Measurements from ENCODE around the gene POU4F2. TPM values are rescaled to one million over a fixed set of nuclear protein-coding genes. Genes with fewer than 3 reads are reported as not detected.

Gene POU4F2
- total and polyA plus RNA-seq, 7 donors, result not detected

- no peaks in the 10 kb centered on the region for H3K36me3 ChIP-seq
- WGBS, 2 donors, result 3 to 4% methylated on average over 6 of the region's 6 CpGs
- H3K27ac ChIP-seq, result no peak overlapping the region
- H3K4me3 ChIP-seq, result no peak overlapping the region
- intact Hi-C loops (cut with DNase I), result no loop called here
- H3K9me3 ChIP-seq, result no peaks in the 10 kb centered on the region
- TF ChIP-seq CTCF (IDR thresholded peaks at IDR 0.05), result no peak
- no peak for TF ChIP-seq EP300 (IDR thresholded peaks at IDR 0.05)
- no peak for TF ChIP-seq POLR2A (IDR thresholded peaks at IDR 0.05)
- TF ChIP-seq POLR2AphosphoS5 (IDR thresholded peaks at IDR 0.05), result no peak
- peaks cover 10 to 99% (median 38%) of the 10 kb centered on the region in 3 donors for H3K27me3 ChIP-seq
- no peaks in the 10 kb centered on the region for H3K4me1 ChIP-seq
- no peak for DNase-seq
Observed at GRCh38 chr4:146645921-146646320, 7.2 kb downstream of the POU4F2 start.

- no peaks in the 10 kb centered on the region for H3K4me1 ChIP-seq
- no peaks in the 10 kb centered on the region for H3K36me3 ChIP-seq
- H3K9me3 ChIP-seq, result no peaks in the 10 kb centered on the region
- TF ChIP-seq EP300 (IDR thresholded peaks at IDR 0.05), result no peak
- no peak for TF ChIP-seq POLR2AphosphoS5 (IDR thresholded peaks at IDR 0.05)
- TF ChIP-seq POLR2A (IDR thresholded peaks at IDR 0.05), result no peak
- no peak for TF ChIP-seq CTCF (IDR thresholded peaks at IDR 0.05)
- no peak for DNase-seq
- 7 to 12% methylated on average over 13 of the region's 13 CpGs for WGBS, 2 donors
- no peak overlapping the region for H3K4me3 ChIP-seq
- H3K27me3 ChIP-seq, result peaks cover 10 to 97% (median 32%) of the 10 kb centered on the region in 3 donors
- intact Hi-C loops (cut with DNase I), result no loop called here
- H3K27ac ChIP-seq, result no peak overlapping the region
Observed at GRCh38 chr4:146646593-146647325, 8.1 kb downstream of the POU4F2 start.

GRCh38 chr4:146647615-146648460, 9.1 kb downstream of the POU4F2 start:
- TF ChIP-seq POLR2AphosphoS5 (IDR thresholded peaks at IDR 0.05) (no peak), EP300 (IDR thresholded peaks at IDR 0.05) (no peak), POLR2A (IDR thresholded peaks at IDR 0.05) (no peak), CTCF (IDR thresholded peaks at IDR 0.05) (no peak)
- Histone ChIP-seq H3K9me3 (no peaks in the 10 kb centered on the region), H3K36me3 (no peaks in the 10 kb centered on the region), H3K27ac (no peak overlapping the region), H3K4me1 (no peaks in the 10 kb centered on the region), H3K27me3 (peaks cover 10 to 97% (median 27%) of the 10 kb centered on the region in 3 donors), H3K4me3 (no peak overlapping the region)
- no peak for DNase-seq
- intact Hi-C loops (cut with DNase I), result no loop called here
- 5 to 17% methylated on average over 46 of the region's 46 CpGs for WGBS, 2 donors

GRCh38 chr4:146648461-146648783, 9.7 kb downstream of the POU4F2 start:
- TF ChIP-seq CTCF (IDR thresholded peaks at IDR 0.05) (no peak), POLR2AphosphoS5 (IDR thresholded peaks at IDR 0.05) (no peak), EP300 (IDR thresholded peaks at IDR 0.05) (no peak), POLR2A (IDR thresholded peaks at IDR 0.05) (no peak)
- Histone ChIP-seq H3K27me3 (peaks cover 10 to 98% (median 23%) of the 10 kb centered on the region in 3 donors), H3K4me1 (no peaks in the 10 kb centered on the region)

More at GRCh38 chr4:146648461-146648783, 9.7 kb downstream of the POU4F2 start:
- DNase-seq, result no peak
- 8 to 19% methylated on average over 16 of the region's 16 CpGs for WGBS, 2 donors
- H3K9me3 ChIP-seq, result no peaks in the 10 kb centered on the region
- intact Hi-C loops (cut with DNase I), result no loop called here
- no peak overlapping the region for H3K4me3 ChIP-seq
- H3K27ac ChIP-seq, result no peak overlapping the region
- no peaks in the 10 kb centered on the region for H3K36me3 ChIP-seq

Measured in sigmoid colon (tissue), 7 donors.